HAP-1 (cell line): ENCODE results near the gene EIF1AD.
"Not testable (repeated sequence)": the region's sequence is repeated elsewhere in the genome, so short reads cannot be mapped to it uniquely, and the experiment has no call there.

Experiments used
- DNase-seq, 2 experiments: peaks; one replicate each; pipeline ENCODE4 v3.0.0-alpha.2; 2016 to 2020; ENCODE audit warnings: low spot score in 2 of 2
- H3K27me3 ChIP-seq: fragments of 250-450 bp; sonication (Bioruptor Pico); 2 replicates; pipeline ENCODE4 v1.5.1; 2020; ENCODE audit warnings: low read depth, mild to moderate bottlenecking, moderate library complexity
- H3K36me3 ChIP-seq: fragments of 250-450 bp; sonication (Bioruptor Pico); replicated peaks from 2 replicates; pipeline ENCODE4 v1.5.1; 2020; ENCODE audit warnings: mild to moderate bottlenecking
- H3K4me1 ChIP-seq: fragments of 250-450 bp; sonication (Bioruptor Pico); 2 replicates; pipeline ENCODE4 v1.5.1; 2020; ENCODE audit warnings: mild to moderate bottlenecking
- H3K4me3 ChIP-seq: fragments of 250-450 bp; sonication (Bioruptor Pico); 2 replicates; pipeline ENCODE4 v1.5.1; 2020; ENCODE audit warnings: mild to moderate bottlenecking, moderate library complexity
- H3K9me3 ChIP-seq: fragments of 250-450 bp; sonication (Bioruptor Pico); 2 replicates; pipeline ENCODE4 v1.5.1; 2020; ENCODE audit warnings: mild to moderate bottlenecking, moderate library complexity
- in situ Hi-C: fragments of 300-500 bp; cut with MboI; formaldehyde crosslinking; loops from 3 replicates; pipeline ENCODE4 v1.14.3; 2020; ENCODE audit warnings: low sequenced_read_pairs, inconsistent platforms, mixed read lengths

EIF1AD gene

GRCh38 chr11:66037327-66037726 is 35.4 kb upstream of the EIF1AD start:
- no peaks in the 10 kb centered on the region for H3K27me3 ChIP-seq
- DNase-seq, result no peak
- H3K4me1 ChIP-seq, result no peaks in the 10 kb centered on the region
- H3K36me3 ChIP-seq, result no peaks in the 10 kb centered on the region
- H3K4me3 ChIP-seq, result no peak overlapping the region
- in situ Hi-C loops, result no loop called here
- peaks cover 3% of the 10 kb centered on the region; the same call in 1 of the 2 replicates for H3K9me3 ChIP-seq

- Histone ChIP-seq H3K4me3 (no peak overlapping the region), H3K4me1 (no peaks in the 10 kb centered on the region), H3K9me3 (peaks cover 3% of the 10 kb centered on the region; the same call in 1 of the 2 replicates), H3K36me3 (no peaks in the 10 kb centered on the region), H3K27me3 (no peaks in the 10 kb centered on the region)
- in situ Hi-C loops, result no loop called here
- DNase-seq, result no peak
Measured at GRCh38 chr11:66036334-66036710, 34.4 kb upstream of the EIF1AD start.

GRCh38 chr11:66035653-66036333 is 33.8 kb upstream of the EIF1AD start:
- in situ Hi-C loops, result no loop called here
- H3K4me1 ChIP-seq, result no peaks in the 10 kb centered on the region
- no peak overlapping the region for H3K4me3 ChIP-seq
- DNase-seq, result no peak
- no peaks in the 10 kb centered on the region for H3K27me3 ChIP-seq
- no peaks in the 10 kb centered on the region for H3K36me3 ChIP-seq
- peaks cover 3% of the 10 kb centered on the region; the same call in 1 of the 2 replicates for H3K9me3 ChIP-seq

GRCh38 chr11:66032957-66033735 is 31.2 kb upstream of the EIF1AD start:
- in situ Hi-C loops, result no loop called here
- Histone ChIP-seq H3K27me3 (no peaks in the 10 kb centered on the region; the same call in 1 of the 2 replicates), H3K4me3 (no peak overlapping the region), H3K36me3 (no peaks in the 10 kb centered on the region), H3K9me3 (peaks cover 3% of the 10 kb centered on the region; the same call in 1 of the 2 replicates), H3K4me1 (no peaks in the 10 kb centered on the region)
- no peak for DNase-seq

GRCh38 chr11:66026017-66026529 is 24.1 kb upstream of the EIF1AD start, which contains the start of gene CATSPER1:
Gene CATSPER1 (minus strand): TSS chr11:66026479. CDS start chr11:66026379, 100 bp downstream.
- in situ Hi-C loops, result no loop called here
- Histone ChIP-seq H3K9me3 (no peaks in the 10 kb centered on the region), H3K4me3 (no peak within 1 kb of the TSS), H3K27me3 (no peaks in the 10 kb centered on the region; the same call in 1 of the 2 replicates), H3K36me3 (no peaks in the 10 kb centered on the region), H3K4me1 (peaks cover 4% of the 10 kb centered on the region; the same call in 1 of the 2 replicates)
- no peak for DNase-seq

GRCh38 chr11:66023186-66023440 is 21.2 kb upstream of the EIF1AD start:
- H3K9me3 ChIP-seq, H3K4me1 ChIP-seq, H3K27me3 ChIP-seq, DNase-seq, H3K36me3 ChIP-seq, H3K4me3 ChIP-seq, in situ Hi-C loops: not testable (repeated sequence)

GRCh38 chr11:66022401-66023185 is 20.6 kb upstream of the EIF1AD start:
- H3K4me3 ChIP-seq, result peak overlapping the region; percentile 9; the same call in 1 of the 2 replicates
- DNase-seq, result peak; percentile 46 to 88
- in situ Hi-C loops, result no loop called here

GRCh38 chr11:66020618-66021357 is 18.8 kb upstream of the EIF1AD start:
- in situ Hi-C loops, result no loop called here
- H3K9me3 ChIP-seq, result no peaks in the 10 kb centered on the region
- H3K36me3 ChIP-seq, result no peaks in the 10 kb centered on the region
- H3K4me3 ChIP-seq, result no peak overlapping the region
- DNase-seq, result no peak
- no peaks in the 10 kb centered on the region for H3K27me3 ChIP-seq
- peaks cover 4% of the 10 kb centered on the region; the same call in 1 of the 2 replicates for H3K4me1 ChIP-seq

More at GRCh38 chr11:66022401-66023185, 20.6 kb upstream of the EIF1AD start:
- peaks cover 4% of the 10 kb centered on the region; the same call in 1 of the 2 replicates for H3K4me1 ChIP-seq
- no peaks in the 10 kb centered on the region for H3K36me3 ChIP-seq
- H3K27me3 ChIP-seq, result no peaks in the 10 kb centered on the region
- no peaks in the 10 kb centered on the region for H3K9me3 ChIP-seq

- no peaks in the 10 kb centered on the region for H3K27me3 ChIP-seq
- H3K4me3 ChIP-seq, result no peak overlapping the region
- no peaks in the 10 kb centered on the region for H3K9me3 ChIP-seq
- peaks cover 4% of the 10 kb centered on the region; the same call in 1 of the 2 replicates for H3K4me1 ChIP-seq
- no peak for DNase-seq
- in situ Hi-C loops, result no loop called here
- no peaks in the 10 kb centered on the region for H3K36me3 ChIP-seq
Measured at GRCh38 chr11:66020212-66020611, 18.3 kb upstream of the EIF1AD start.

- Histone ChIP-seq H3K27me3 (no peaks in the 10 kb centered on the region), H3K4me3 (no peak overlapping the region), H3K36me3 (no peaks in the 10 kb centered on the region), H3K9me3 (no peaks in the 10 kb centered on the region), H3K4me1 (peaks cover 2% of the 10 kb centered on the region; the same call in 1 of the 2 replicates)
- no peak for DNase-seq
- in situ Hi-C loops, result no loop called here
Measured at GRCh38 chr11:66017321-66017720, 15.4 kb upstream of the EIF1AD start.

GRCh38 chr11:66016793-66017177 is 14.8 kb upstream of the EIF1AD start:
- no peaks in the 10 kb centered on the region for H3K36me3 ChIP-seq
- H3K4me1 ChIP-seq, result no peaks in the 10 kb centered on the region
- no peaks in the 10 kb centered on the region for H3K9me3 ChIP-seq
- H3K27me3 ChIP-seq, result no peaks in the 10 kb centered on the region
- H3K4me3 ChIP-seq, result no peak overlapping the region
- in situ Hi-C loops, result no loop called here
- DNase-seq, result no peak

GRCh38 chr11:66015936-66016792 is 14.2 kb upstream of the EIF1AD start:
- in situ Hi-C loops, result no loop called here
- Histone ChIP-seq H3K4me1 (no peaks in the 10 kb centered on the region), H3K4me3 (no peak overlapping the region), H3K9me3 (no peaks in the 10 kb centered on the region), H3K27me3 (no peaks in the 10 kb centered on the region), H3K36me3 (no peaks in the 10 kb centered on the region)
- no peak for DNase-seq
